Left lung (tissue), 10 donors: Measurements from ENCODE around the gene RNF121. TPM values are rescaled to one million over a fixed set of nuclear protein-coding genes. Genes with fewer than 3 reads are reported as not detected.

ENCODE experiments used
- ATAC-seq: fragments of 200-7000 bp; cut with Tn5 transposase; one replicate; pipeline ENCODE4 v1.9.1; 2020; ENCODE audit warnings: moderate library complexity
- DNase-seq, 4 donors: peaks; one replicate each; pipeline ENCODE4 v3.0.0-alpha.2; 2013 to 2020
- H3K27ac ChIP-seq, 2 donors: fragments of 200-600 bp; sonication (generic) in 1 of 2; one replicate each; pipeline versions ENCODE4 v1.5.0 to v1.8.0; 2020 to 2021
- H3K27me3 ChIP-seq, 2 donors: fragments of 200-600 bp; sonication (generic) in 1 of 2; one replicate each; pipeline versions ENCODE4 v1.5.0 to v1.8.0; 2020 to 2021
- H3K36me3 ChIP-seq, 2 donors: fragments of 200-600 bp; sonication (generic) in 1 of 2; one replicate each; pipeline versions ENCODE4 v1.5.0 to v1.8.0; 2020 to 2021
- H3K4me1 ChIP-seq, 2 donors: fragments of 200-600 bp; one replicate each; pipeline ENCODE4 v1.8.0; 2021
- H3K4me3 ChIP-seq, 2 donors: fragments of 200-600 bp; sonication (generic) in 1 of 2; one replicate each; pipeline versions ENCODE4 v1.5.0 to v1.8.0; 2020 to 2021; ENCODE audit warnings: mild to moderate bottlenecking in 1 of 2
- H3K9me3 ChIP-seq, 2 donors: fragments of 200-600 bp; sonication (generic) in 1 of 2; one replicate each; pipeline versions ENCODE4 v1.5.0 to v1.8.0; 2020 to 2021
- CTCF ChIP-seq, 2 donors: fragments of 200-600 bp; sonication (generic) in 1 of 2; IDR thresholded peaks; one replicate each; pipeline versions ENCODE4 v1.5.0 to v1.8.0; 2021; ENCODE audit warnings: antibody characterized with exemption in 2 of 2
- intact Hi-C, 2 donors: fragments of 100-400 bp; cut with DNase I; formaldehyde crosslinking; loops; one replicate each; pipeline versions ENCODE4 v1.11.2 to v1.14.2; 2022
- polyA plus RNA-seq, 6 donors: library from polyadenylated mRNA; unstranded; fragments of 120-200 nt; gene quantifications; one replicate each; pipeline ENCODE4 v1.2.1, GENCODE V29; 2013; ENCODE audit not compliant: insufficient read length in 6 of 6
- total RNA-seq, 2 donors: library from RNA; stranded (reverse); fragmentation: NEBNext Ultra II Directional; extraction: Animal tissue kit (Norgen Biotek cat#: 25700); gene quantifications; one replicate each; pipeline ENCODE4 v1.2.1, GENCODE V29; 2021
- donor health status: DM: no; HTN: yes; CAD: no.
- donor health status: DM: no; HTN: no; CAD: no.

RNF121 gene
- total and polyA plus RNA-seq, 8 donors, result 30.3 to 40.6 (median 33.8) TPM

DNA sequence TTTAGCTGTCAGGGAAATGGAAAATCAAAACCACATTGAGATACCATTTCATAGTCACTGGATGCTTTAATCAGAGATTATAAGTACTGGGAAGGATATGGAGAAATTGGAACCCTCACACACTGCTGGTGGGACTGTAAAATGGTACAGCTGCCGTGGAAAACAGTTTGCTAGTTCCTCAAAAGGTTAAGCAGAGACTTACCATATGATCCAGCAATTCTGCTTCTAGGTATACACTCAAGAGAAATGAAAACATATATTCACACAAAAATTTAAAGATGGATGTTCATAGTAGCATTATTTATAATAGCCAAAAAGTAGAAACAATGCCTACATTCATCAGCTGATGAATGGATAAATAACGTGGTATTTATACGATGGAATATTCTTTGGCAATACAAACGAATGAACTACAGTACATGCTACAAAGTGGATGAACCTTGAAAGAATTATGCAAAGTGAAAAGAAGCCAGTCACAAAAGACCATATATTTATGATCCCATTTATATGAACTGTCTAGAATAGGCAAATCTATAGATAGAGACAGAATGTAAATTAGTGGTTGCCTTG lies 23.0 kb downstream of the RNF121 start:
- Histone ChIP-seq H3K4me1 (no peaks in the 10 kb centered on the region), H3K9me3 (no peaks in the 10 kb centered on the region), H3K27ac (no peak overlapping the region), H3K4me3 (no peak overlapping the region), H3K27me3 (no peaks in the 10 kb centered on the region), H3K36me3 (no peaks in the 10 kb centered on the region)
- no peak for TF ChIP-seq CTCF (IDR thresholded peaks at IDR 0.05)
- DNase-seq (no peak), ATAC-seq (no peak)
- intact Hi-C loops, result no loop called here

GRCh38 chr11:71955898-71956456 lies 27.1 kb downstream of the RNF121 start:
- H3K4me1 ChIP-seq, result no peaks in the 10 kb centered on the region
- H3K27me3 ChIP-seq, result no peaks in the 10 kb centered on the region
- no peaks in the 10 kb centered on the region for H3K9me3 ChIP-seq
- intact Hi-C loops, result no loop called here
- DNase-seq (no peak), ATAC-seq (no peak)
- H3K4me3 ChIP-seq, result no peak overlapping the region
- H3K27ac ChIP-seq, result no peak overlapping the region
- no peak for TF ChIP-seq CTCF (IDR thresholded peaks at IDR 0.05)
- peaks cover 0 to 14% of the 10 kb centered on the region in 2 donors for H3K36me3 ChIP-seq

- ATAC-seq (no peak), DNase-seq (no peak)
- H3K4me1 ChIP-seq, result peaks cover 3 to 8% of the 10 kb centered on the region in 2 donors
- H3K27me3 ChIP-seq, result no peaks in the 10 kb centered on the region
- no peak for TF ChIP-seq CTCF (IDR thresholded peaks at IDR 0.05)
- peaks cover 0 to 4% of the 10 kb centered on the region in 2 donors for H3K9me3 ChIP-seq
- intact Hi-C loops, result no loop called here
- peaks cover 0 to 38% of the 10 kb centered on the region in 2 donors for H3K36me3 ChIP-seq
- H3K4me3 ChIP-seq, result no peak overlapping the region
- H3K27ac ChIP-seq, result peak overlapping the region in 1 of 2 donors; percentile 67
These were observed 33.7 kb downstream of the RNF121 start for GRCh38 chr11:71962428-71963038.

DNA sequence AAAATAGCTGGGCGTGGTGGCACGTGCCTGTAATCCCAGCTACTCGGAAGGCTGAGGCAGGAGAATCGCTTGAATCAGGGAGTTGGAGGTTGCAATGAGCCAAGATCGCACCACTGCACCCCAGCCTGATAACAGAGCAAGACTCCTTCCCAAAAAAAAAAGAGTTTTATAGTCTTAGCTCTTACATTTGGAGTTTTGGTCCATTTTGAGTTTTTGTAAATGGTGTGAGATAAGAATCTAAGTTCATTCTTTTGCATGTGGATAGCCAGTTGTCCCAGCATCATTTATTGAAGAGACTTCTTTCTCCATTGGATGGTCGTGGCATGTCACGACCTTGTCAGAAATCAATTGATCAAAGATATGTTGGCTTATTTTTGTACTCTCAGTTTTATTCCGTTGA lies 34.6 kb downstream of the RNF121 start:
- no peak for TF ChIP-seq CTCF (IDR thresholded peaks at IDR 0.05)
- H3K4me1 ChIP-seq, result peaks cover 3 to 8% of the 10 kb centered on the region in 2 donors
- H3K27ac ChIP-seq, result no peak overlapping the region
- no peaks in the 10 kb centered on the region for H3K27me3 ChIP-seq
- peaks cover 0 to 4% of the 10 kb centered on the region in 2 donors for H3K9me3 ChIP-seq
- H3K36me3 ChIP-seq, result peaks cover 0 to 48% of the 10 kb centered on the region in 2 donors
- ATAC-seq (no peak), DNase-seq (no peak)
- H3K4me3 ChIP-seq, result no peak overlapping the region
- intact Hi-C loops, result no loop called here

- intact Hi-C loops, result no loop called here
- Histone ChIP-seq H3K27ac (no peak overlapping the region), H3K36me3 (peaks cover 0 to 53% of the 10 kb centered on the region in 2 donors), H3K4me3 (no peak overlapping the region), H3K4me1 (peaks cover 3 to 8% of the 10 kb centered on the region in 2 donors), H3K9me3 (peaks cover 0 to 4% of the 10 kb centered on the region in 2 donors), H3K27me3 (no peaks in the 10 kb centered on the region)
- DNase-seq (no peak), ATAC-seq (no peak)
- TF ChIP-seq CTCF (IDR thresholded peaks at IDR 0.05), result no peak
These were observed 35.8 kb downstream of the RNF121 start for GRCh38 chr11:71964641-71965040.
